Measurements from ENCODE around the gene TRMT1.

The TRMT1 gene

DNA sequence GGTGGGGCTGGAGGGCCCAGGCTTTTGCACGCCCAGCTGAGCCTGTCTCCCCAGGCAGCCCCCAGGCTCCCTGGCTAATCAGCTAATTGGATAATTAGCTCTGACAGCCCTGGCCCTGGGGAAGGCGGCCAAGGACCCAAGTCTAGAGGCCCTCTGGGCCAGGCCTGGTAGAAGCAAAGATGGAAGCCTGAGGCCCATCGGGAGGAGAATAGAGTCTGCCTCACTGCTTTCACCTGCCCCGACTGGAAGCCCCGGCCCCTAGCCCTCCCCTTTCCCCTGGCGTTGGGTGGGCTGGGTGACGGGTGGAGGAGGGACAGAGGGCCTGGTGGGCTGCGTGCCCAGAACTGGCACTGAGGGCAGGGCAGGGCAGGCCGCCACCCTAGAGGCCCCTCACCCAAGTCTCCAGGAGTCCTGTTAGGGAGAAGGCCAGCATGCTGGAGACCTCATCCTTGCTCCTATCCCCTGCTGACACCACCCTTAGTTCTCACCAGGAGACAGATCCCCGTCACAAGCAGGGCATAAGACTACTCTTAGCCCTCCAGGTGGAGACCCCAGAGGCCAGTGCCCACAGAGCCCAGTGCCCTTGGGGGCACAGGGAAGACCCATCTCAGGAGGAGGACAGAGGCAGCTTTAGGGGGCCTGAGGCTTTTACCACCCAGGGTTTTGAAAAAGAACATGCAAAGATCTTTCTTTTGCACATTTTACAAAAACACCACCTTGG lies 25.9 kb downstream of the TRMT1 start:
- DNase-seq (ENCODE audit: low spot score), result peak; percentile 75

GRCh38 chr19:13089857-13090507 lies 26.6 kb downstream of the TRMT1 start:
- DNase-seq (ENCODE audit: low spot score), result no peak

DNA sequence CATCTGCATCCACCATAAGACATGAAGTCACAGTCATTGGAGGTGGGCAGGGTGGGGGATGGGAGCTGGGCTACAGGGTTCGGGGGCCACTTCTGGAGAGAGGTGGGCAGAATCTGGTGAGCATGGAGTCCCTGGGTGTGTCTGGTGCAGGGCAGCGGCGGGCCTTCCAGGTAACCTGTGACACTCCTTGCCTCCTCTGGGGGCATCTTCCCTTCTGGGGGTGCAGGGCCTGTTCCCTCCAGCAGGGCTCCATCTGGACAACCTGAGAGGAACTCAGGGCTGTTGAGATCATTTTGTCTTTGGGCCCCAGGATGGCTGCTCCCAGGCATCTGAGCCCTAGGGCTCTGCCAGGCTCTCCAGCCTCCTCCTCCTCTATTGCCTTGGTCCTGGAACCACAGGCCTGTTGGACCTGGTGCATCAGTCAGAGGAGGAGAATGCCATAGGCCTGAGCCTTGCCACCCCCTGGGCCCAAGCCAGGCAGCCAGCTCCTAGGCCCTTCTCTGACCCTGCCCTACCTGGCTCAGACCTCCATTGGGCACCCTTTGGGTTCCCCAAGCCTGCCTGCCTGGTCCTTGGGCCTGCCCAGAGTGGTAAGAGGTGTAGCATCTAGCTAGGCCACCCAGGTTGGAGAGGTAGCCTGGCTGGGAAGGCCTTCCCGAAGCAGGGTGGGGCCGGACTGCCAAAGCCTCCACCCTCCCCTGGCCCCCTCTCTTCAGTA lies 27.2 kb downstream of the TRMT1 start:
- no peak for DNase-seq (ENCODE audit: low spot score)

DNA sequence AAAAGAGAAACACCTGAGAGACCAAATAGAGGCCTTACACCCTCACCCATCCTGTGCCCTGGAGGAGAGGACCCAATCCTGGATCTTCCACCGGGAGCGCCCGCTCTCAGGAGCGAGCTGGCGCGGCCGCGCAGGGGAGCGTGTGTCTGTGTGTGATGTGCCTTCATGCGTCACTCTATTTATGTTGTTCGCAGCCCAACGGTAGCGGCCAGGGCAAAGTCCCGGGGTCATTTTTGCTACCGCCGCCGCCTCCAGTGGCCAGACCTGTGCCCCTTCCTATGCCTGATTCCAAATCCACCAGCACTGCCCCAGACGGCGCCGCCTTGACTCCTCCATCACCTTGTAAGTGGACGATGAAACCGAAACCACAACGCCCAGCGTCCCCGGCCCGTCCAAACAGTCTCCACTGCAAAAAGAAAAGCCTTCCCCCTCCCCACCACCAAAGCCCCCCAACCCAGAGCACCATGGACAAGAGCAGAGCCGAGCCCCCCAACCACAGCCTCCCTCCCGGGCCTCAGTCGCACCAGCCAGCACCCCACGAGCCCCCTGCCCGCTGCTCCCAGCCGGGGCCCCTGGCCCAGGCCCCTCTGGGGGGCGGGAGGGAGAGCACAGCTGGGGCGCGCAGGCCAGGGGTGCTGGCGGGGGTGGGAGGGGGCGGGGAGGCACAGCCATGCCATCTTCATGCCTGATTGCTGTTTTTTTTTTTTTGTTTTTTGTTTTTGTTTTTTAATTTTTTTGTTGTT lies 28.6 kb downstream of the TRMT1 start:
- DNase-seq (ENCODE audit: low spot score), result no peak

- no peak for DNase-seq (ENCODE audit: low spot score)
Observed at GRCh38 chr19:13087295-13087694, 29.2 kb downstream of the TRMT1 start.

DNA sequence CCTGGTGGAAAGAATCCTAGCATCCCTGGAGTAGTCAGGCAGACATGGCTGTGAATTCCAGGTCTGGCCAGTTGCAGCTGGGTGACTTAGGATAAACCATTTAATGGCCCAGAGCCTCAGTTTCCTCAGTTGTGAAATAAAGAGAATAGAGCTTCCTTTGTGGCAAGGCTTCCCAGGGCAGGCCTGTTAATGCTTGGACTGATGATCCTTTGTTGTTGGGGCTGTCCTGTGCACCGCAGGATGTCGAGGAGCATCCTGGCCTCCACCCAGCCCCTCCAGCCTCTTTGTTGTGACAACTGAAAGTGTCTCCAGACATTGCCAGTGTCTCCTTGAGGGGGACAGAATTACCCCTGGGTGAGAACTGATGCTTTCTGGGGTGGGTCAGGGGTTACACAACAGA lies 30.2 kb downstream of the TRMT1 start:
- no peak for DNase-seq (ENCODE audit: low spot score)

- DNase-seq (ENCODE audit: low spot score), result no peak
Observed at GRCh38 chr19:13085666-13086065, 30.9 kb downstream of the TRMT1 start.

- DNase-seq (ENCODE audit: low spot score), result no peak
Observed at GRCh38 chr19:13083627-13084026, 32.9 kb downstream of the TRMT1 start.

- DNase-seq (ENCODE audit: low spot score), result no peak
Observed at GRCh38 chr19:13083008-13083404, 33.5 kb downstream of the TRMT1 start.

GRCh38 chr19:13082192-13083007 lies 34.1 kb downstream of the TRMT1 start:
- DNase-seq (ENCODE audit: low spot score), result peak; percentile 58

GRCh38 chr19:13079542-13079986 lies 37.0 kb downstream of the TRMT1 start:
- DNase-seq (ENCODE audit: low spot score), result no peak

DNA sequence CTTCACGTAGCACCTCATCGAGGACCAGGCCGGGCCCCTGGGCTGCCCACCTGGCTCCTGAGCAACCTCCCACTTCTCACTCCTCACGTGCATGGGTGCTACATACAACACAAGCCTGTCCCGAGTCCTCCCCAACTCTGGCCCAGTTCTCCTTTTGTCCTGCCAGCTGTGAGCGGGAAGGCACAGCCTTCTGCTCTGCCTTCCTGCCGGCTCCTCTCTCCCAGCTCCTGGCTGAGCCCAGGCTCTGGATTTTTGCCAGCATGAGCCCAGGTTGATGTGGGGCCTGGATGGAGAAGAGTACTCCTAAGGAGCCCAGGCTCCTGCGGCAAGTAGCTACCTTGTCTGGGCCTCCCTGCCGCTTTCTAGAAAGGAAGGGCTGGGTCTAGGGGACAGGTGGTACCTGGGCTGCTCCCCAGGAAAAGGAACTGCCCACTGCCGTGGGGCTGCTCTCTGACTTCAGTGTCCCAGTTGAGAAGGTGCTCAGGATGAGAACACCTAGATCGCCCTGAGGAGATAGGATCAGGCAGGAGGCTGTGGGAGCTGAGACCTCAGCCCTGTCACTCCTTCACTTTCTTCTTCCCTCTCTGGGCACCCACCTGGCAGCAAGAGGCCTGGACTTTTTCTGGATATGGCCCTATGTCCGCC lies 37.5 kb downstream of the TRMT1 start:
- DNase-seq (ENCODE audit: low spot score), result no peak

GRCh38 chr19:13078381-13078780 lies 38.2 kb downstream of the TRMT1 start:
- no peak for DNase-seq (ENCODE audit: low spot score)

- no peak for DNase-seq (ENCODE audit: low spot score)
Observed at GRCh38 chr19:13077240-13077639, 39.3 kb downstream of the TRMT1 start.

DNA sequence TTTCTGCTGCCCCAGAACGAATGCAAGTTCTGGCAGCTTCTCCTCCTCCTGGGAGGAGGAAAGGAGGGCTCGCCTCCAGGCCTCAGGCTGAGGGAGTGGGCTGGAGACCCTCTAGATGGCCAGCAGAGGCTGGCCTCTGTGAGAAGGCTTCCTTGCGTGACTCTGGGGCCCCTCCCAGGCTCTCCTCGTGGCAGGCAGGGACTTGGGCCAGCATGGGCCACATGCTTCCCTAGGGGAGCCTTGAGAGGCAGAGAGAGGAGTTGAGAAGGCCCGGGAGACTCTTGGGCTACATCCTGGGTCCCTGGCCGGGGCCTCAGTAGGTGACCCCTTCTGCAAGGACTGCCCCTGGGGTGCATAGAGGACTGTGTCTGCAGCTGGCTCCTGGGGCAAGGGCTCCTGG lies 39.8 kb downstream of the TRMT1 start:
- DNase-seq (ENCODE audit: low spot score), result no peak

DNA sequence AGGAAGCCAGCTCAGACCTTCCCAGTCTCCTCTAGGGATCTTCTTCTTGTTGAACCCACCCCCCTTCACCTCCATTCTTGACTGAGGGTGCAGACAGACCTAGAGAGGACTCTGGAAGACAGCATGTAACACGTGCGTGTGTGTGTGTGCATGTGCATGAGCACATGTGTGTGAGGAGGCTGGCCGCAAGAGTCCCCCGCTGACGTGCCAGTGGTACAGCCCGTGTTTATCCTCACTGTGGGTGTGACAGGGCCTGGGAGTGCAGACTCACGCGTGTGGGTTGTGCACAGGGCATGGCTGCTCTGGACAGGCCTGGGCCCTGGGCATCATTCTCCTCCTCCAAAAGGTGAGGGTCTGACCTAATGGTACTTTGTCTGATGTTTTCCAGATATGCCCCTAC lies 40.2 kb downstream of the TRMT1 start:
- DNase-seq (ENCODE audit: low spot score), result no peak

DNA sequence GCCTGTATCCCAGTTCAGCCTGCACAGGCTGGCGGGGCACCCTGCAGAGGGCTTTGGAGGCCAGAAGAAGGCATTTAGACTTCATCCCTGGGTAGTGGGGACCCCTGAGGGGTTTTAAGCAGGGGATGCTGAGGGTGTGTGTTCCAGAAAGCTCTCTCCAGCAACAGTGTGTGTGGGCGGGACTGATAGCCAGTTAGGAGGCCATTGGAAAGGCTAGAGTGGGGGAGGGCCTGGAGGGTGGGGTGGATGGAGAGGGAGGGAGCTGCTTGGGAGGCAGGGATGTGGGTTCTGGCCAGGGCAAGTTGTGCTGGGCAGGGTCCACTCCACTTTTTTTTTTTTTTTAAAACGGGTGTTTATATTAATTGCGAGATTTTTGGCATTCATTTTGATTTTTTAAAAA lies 42.2 kb downstream of the TRMT1 start:
- no peak for DNase-seq (ENCODE audit: low spot score)

DNA sequence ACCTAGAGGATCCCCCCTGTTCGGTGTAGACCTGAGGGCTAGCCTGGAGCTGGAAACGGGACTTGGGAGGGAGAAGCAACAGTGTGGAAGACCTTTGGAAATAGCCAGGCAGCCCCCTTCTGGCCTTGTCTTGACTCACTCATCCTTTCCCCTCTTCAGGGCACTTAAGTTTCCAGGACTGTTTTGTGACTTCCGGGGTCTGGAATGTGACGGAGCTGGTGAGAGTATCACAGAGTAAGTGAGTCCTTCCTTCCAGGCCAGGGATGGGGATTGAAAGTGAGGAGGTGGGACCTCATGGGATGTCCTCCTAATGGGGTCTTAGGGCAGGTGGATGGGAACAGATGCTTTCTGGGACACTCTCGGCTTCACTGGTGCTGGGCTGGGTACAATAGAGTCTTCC lies 43.3 kb downstream of the TRMT1 start:
- DNase-seq (ENCODE audit: low spot score), result no peak

- no peak for DNase-seq (ENCODE audit: low spot score)
Observed at GRCh38 chr19:13072188-13072908, 44.2 kb downstream of the TRMT1 start.

DNA sequence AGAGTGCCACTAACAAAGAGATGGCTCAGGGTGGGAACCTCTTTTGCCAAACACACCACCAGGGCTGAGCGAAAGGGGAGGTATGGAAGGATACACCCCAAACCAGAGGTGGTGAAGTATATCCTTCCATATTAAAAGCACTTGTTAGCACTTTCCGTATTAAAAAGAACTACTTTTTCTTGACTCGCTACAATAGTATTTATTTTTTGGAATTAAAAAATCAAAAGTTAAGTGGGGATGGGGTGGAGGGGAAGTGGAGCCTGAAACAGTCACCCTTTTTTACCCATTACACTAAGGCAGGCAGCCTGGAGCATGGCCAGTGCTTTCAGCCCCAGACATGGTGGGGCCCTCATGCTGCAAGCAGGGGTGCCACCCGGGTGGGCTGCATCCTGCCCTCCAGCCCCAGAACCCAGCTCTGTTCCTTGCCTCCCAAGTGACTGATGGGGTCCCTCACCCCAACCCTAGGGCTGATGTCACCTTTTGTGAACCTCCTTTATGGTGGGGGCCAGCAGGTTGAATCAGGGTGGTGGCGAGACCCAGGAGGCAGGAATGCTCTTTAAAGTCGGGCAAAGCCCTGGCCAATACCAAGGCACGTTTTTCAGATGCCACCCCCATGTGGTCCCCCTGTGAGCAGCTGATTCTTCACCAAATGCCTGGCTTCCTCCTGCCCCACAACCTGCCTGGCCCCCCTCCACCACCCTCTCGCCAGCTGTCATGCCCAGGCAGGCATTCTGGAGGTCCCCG lies 44.9 kb downstream of the TRMT1 start:
- no peak for DNase-seq (ENCODE audit: low spot score)

All from D341Med (cell line).